ENCODE results near the gene TMEM236.

- TF ChIP-seq, protein P1, sequence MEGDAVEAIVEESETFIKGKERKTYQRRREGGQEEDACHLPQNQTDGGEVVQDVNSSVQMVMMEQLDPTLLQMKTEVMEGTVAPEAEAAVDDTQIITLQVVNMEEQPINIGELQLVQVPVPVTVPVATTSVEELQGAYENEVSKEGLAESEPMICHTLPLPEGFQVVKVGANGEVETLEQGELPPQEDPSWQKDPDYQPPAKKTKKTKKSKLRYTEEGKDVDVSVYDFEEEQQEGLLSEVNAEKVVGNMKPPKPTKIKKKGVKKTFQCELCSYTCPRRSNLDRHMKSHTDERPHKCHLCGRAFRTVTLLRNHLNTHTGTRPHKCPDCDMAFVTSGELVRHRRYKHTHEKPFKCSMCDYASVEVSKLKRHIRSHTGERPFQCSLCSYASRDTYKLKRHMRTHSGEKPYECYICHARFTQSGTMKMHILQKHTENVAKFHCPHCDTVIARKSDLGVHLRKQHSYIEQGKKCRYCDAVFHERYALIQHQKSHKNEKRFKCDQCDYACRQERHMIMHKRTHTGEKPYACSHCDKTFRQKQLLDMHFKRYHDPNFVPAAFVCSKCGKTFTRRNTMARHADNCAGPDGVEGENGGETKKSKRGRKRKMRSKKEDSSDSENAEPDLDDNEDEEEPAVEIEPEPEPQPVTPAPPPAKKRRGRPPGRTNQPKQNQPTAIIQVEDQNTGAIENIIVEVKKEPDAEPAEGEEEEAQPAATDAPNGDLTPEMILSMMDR (IDR thresholded peaks at IDR 0.05; ENCODE audit: low read depth, low read length) = no peak
- no peak for TF ChIP-seq MYC (IDR thresholded peaks at IDR 0.05; ENCODE audit: low read depth, low read length)
- no peak for TF ChIP-seq POLR2A (IDR thresholded peaks at IDR 0.05; ENCODE audit: extremely low read depth, insufficient read length)
- TF ChIP-seq, protein P2, sequence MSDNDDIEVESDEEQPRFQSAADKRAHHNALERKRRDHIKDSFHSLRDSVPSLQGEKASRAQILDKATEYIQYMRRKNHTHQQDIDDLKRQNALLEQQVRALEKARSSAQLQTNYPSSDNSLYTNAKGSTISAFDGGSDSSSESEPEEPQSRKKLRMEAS (IDR thresholded peaks at IDR 0.05; ENCODE audit: low read depth, low read length) = no peak
Measured at GRCh38 chr10:17795083-17795482, 43.1 kb downstream of the TMEM236 start.

Data from NB4 (cell line).